Adrenal gland (tissue), 12 donors: ENCODE results near the gene HSBP1L1. TPM values are rescaled to one million over a fixed set of nuclear protein-coding genes. Genes with fewer than 3 reads are reported as not detected.

Experiments
- DNase-seq, 7 donors: peaks; one replicate each; pipeline ENCODE4 v3.0.0-alpha.2; 2019 to 2020
- H3K27ac ChIP-seq, 5 donors: fragments of 200-600 bp; sonication (generic) in 4 of 5; 1 replicate in 3 of 5; 2 replicates in 2 of 5; pipeline versions ENCODE4 v1.5.1 to v1.8.0; 2016 to 2020; ENCODE audit warnings: mild to moderate bottlenecking in 1 of 5
- H3K27me3 ChIP-seq: fragments of 200-600 bp; 2 replicates; pipeline ENCODE4 v1.8.0; 2021
- H3K36me3 ChIP-seq, 2 donors: fragments of 200-600 bp; replicated peaks in 1 of 2; 1 replicate in 1 of 2; 2 replicates in 1 of 2; pipeline versions ENCODE4 v1.5.1 to v1.8.0; 2018 to 2022
- H3K4me1 ChIP-seq, 2 donors: fragments of 200-600 bp; replicated peaks in 1 of 2; 1 replicate in 1 of 2; 2 replicates in 1 of 2; pipeline versions ENCODE4 v1.5.1 to v1.8.0; 2018 to 2021
- H3K4me3 ChIP-seq, 4 donors: fragments of 200-600 bp; sonication (generic) in 3 of 4; one replicate each; pipeline ENCODE4 v1.5.1; 2016 to 2018
- H3K9me3 ChIP-seq, 3 donors: fragments of 200-600 bp; sonication (generic) in 1 of 3; replicated peaks in 1 of 3; 1 replicate in 2 of 3; 2 replicates in 1 of 3; pipeline versions ENCODE4 v1.5.1 to v1.8.0; 2016 to 2021
- POLR2A ChIP-seq, 2 donors: fragments of 450-650 bp; IDR thresholded peaks; one replicate each; pipeline ENCODE4 v1.6.1; 2017; ENCODE audit warnings: antibody characterized with exemption in 2 of 2, mild to moderate bottlenecking in 2 of 2, moderate library complexity in 1 of 2
- WGBS, 4 donors: extraction: QIAGEN DNeasy Blood & Tissue Kit in 2 of 4; methylation state at CpG; one replicate each; pipeline versions ENCODE4 v1.1.5 to v1.1.7; 2013 to 2017; 5-methylcytosine and 5-hydroxymethylcytosine counted together
- intact Hi-C, 2 donors: fragments of 100-400 bp; cut with DNase I; formaldehyde crosslinking; loops; one replicate each; pipeline versions ENCODE4 v1.14.1 to v1.15.0; 2022 to 2023
- polyA plus RNA-seq, 3 donors: library from polyadenylated mRNA; stranded (reverse); fragments of 200-250 nt in 2 of 3; fragments of 350-450 nt in 1 of 3; fragmentation: Illumina TruSeq in 1 of 3; extraction: RNeasy Lipid Tissue Mini Kit (QIAGEN cat#74804) in 1 of 3; gene quantifications; one replicate each; pipeline ENCODE4 v1.2.3, GENCODE V29; 2013 to 2014
- total RNA-seq, 9 donors: library from RNA; depleted of rRNA in 4 of 9; stranded (reverse); fragments of >200 nt in 4 of 9; fragments of 120-200 nt in 1 of 9; fragmentation: NEBNext Ultra II Directional in 1 of 9; extraction: Animal tissue kit (Norgen Biotek cat#: 25700) in 1 of 9; gene quantifications; one replicate each; pipeline versions ENCODE4 v1.1.0 to v1.2.4, GENCODE V29; 2013 to 2023
- TF ChIP-seq, protein P1 (sequence below), 6 experiments: fragments of 450-650 bp in 4 of 6; fragments of 200-600 bp in 2 of 6; sonication (generic) in 1 of 6; IDR thresholded peaks; 1 replicate in 5 of 6; 2 replicates in 1 of 6; pipeline versions ENCODE4 v1.5.1 to v1.8.0; 2016 to 2021; ENCODE audit warnings: antibody characterized with exemption in 6 of 6, mild to moderate bottlenecking in 2 of 6, moderate library complexity in 1 of 6
- donor health status: healthy with polysubstance abuse.
- donor health status: Bipolar disorder and iron deficiency.
- donor health status: DM: yes; HTN: yes; CAD: no.
- donor health status: DM: no; HTN: no; CAD: no.
- donor health status: DM: no; HTN: no; CAD: no.
- donor health status: DM: yes; HTN: yes; CAD: no.

HSBP1L1 gene
- total and polyA plus RNA-seq, 12 donors: 17.3 to 182 (median 36.0) TPM

DNA sequence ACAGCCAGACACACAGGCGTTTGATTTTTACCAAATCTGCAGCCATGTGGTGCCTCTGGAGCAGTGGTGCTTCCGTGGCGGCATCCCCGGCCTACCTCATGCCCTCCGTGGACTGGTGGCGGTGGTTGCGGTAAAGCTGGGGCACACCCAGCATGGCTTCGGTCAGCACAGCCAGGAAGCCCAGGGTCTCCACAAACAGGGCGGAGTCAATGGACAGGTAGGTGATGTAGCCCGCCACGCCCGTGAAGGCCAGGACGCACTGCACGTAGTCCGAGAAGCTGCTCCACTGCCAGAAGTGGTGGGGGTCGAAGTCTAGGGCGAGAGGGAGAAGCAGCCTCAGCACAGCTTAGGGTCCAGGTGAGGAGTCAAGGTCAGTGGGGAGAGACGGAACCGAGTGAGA lies 45.4 kb upstream of the HSBP1L1 start:
- Histone ChIP-seq H3K27ac (no peak overlapping the region), H3K9me3 (no peaks in the 10 kb centered on the region), H3K4me1 (no peaks in the 10 kb centered on the region), H3K4me3 (no peak overlapping the region), H3K27me3 (no peaks in the 10 kb centered on the region), H3K36me3 (peaks cover 0 to 10% of the 10 kb centered on the region in 2 donors)
- intact Hi-C loops: loop anchor here in 1 of 2 donors (10.0 kb wide), 1 partner anchor 194 kb away; no protein-coding TSS in a partner anchor
- WGBS, 4 donors: 80 to 93% (median 92%) methylated on average over 6 to 19 of the region's 19 CpGs
- no peak for TF ChIP-seq POLR2A (IDR thresholded peaks at IDR 0.05)
- TF ChIP-seq, protein P1, sequence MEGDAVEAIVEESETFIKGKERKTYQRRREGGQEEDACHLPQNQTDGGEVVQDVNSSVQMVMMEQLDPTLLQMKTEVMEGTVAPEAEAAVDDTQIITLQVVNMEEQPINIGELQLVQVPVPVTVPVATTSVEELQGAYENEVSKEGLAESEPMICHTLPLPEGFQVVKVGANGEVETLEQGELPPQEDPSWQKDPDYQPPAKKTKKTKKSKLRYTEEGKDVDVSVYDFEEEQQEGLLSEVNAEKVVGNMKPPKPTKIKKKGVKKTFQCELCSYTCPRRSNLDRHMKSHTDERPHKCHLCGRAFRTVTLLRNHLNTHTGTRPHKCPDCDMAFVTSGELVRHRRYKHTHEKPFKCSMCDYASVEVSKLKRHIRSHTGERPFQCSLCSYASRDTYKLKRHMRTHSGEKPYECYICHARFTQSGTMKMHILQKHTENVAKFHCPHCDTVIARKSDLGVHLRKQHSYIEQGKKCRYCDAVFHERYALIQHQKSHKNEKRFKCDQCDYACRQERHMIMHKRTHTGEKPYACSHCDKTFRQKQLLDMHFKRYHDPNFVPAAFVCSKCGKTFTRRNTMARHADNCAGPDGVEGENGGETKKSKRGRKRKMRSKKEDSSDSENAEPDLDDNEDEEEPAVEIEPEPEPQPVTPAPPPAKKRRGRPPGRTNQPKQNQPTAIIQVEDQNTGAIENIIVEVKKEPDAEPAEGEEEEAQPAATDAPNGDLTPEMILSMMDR (IDR thresholded peaks at IDR 0.05): no peak
- DNase-seq: peak in 5 of 7 donors; percentile 13 to 47 (median 14)

GRCh38 chr18:79921984-79922965 lies 42.2 kb upstream of the HSBP1L1 start:
- Histone ChIP-seq H3K9me3 (no peaks in the 10 kb centered on the region), H3K4me3 (no peak overlapping the region), H3K27me3 (no peaks in the 10 kb centered on the region), H3K36me3 (peaks cover 0 to 9% of the 10 kb centered on the region in 2 donors), H3K27ac (no peak overlapping the region), H3K4me1 (no peaks in the 10 kb centered on the region)
- no peak for TF ChIP-seq POLR2A (IDR thresholded peaks at IDR 0.05)
- TF ChIP-seq, protein P1 (IDR thresholded peaks at IDR 0.05): no peak
- WGBS, 4 donors: 96 to 98% (median 97%) methylated on average over 22 to 24 of the region's 24 CpGs
- DNase-seq: peak in 5 of 7 donors; percentile 4 to 43 (median 8)
- intact Hi-C loops: no loop called here

DNA sequence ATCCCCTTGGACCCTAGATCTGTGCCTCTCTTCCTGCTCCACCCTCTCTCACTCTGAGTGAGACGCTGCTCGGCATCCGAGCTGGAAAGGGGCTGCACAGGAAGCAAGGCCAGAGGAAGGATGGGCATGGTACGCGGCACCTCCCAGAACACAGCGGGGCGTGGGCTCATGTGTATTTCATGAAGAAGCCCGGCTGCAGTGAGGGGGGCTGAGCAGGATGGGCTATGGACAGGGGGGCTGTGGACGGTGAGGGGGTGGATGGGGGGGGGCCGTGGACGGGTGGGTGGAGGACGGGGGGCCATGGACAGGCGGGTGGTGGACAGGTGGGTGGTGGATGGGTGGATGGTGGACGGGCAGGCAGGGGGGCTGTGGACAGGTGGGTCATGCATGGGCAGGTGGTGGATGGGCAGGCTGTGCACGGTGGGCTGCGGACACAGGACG lies 41.5 kb upstream of the HSBP1L1 start:
- 87 to 93% (median 89%) methylated on average over 16 to 17 of the region's 17 CpGs for WGBS, 4 donors
- TF ChIP-seq POLR2A (IDR thresholded peaks at IDR 0.05): no peak
- TF ChIP-seq, protein P1 (IDR thresholded peaks at IDR 0.05): no peak
- Histone ChIP-seq H3K36me3 (peaks cover 0 to 9% of the 10 kb centered on the region in 2 donors), H3K27ac (no peak overlapping the region), H3K4me1 (no peaks in the 10 kb centered on the region), H3K27me3 (no peaks in the 10 kb centered on the region), H3K9me3 (no peaks in the 10 kb centered on the region), H3K4me3 (no peak overlapping the region)
- peak in 5 of 7 donors; percentile 6 to 41 (median 16) for DNase-seq
- intact Hi-C loops: no loop called here

- no peaks in the 10 kb centered on the region for H3K27me3 ChIP-seq
- peaks cover 0 to 9% of the 10 kb centered on the region in 2 donors for H3K36me3 ChIP-seq
- WGBS, 4 donors: 94 to 98% (median 95%) methylated on average over 26 of the region's 26 CpGs
- no peak overlapping the region for H3K4me3 ChIP-seq
- DNase-seq: peak in 5 of 7 donors; percentile 2 to 38 (median 11)
- intact Hi-C loops: no loop called here
- TF ChIP-seq, protein P1 (IDR thresholded peaks at IDR 0.05): no peak
- no peak for TF ChIP-seq POLR2A (IDR thresholded peaks at IDR 0.05)
- no peak overlapping the region for H3K27ac ChIP-seq
- no peaks in the 10 kb centered on the region for H3K9me3 ChIP-seq
- no peaks in the 10 kb centered on the region for H3K4me1 ChIP-seq
These were observed 40.4 kb upstream of the HSBP1L1 start for GRCh38 chr18:79923896-79924585.
